GM18517 (cell line): ENCODE data around the gene C1orf116.
"Not testable (repeated sequence)": the region's sequence is repeated elsewhere in the genome, so short reads cannot be mapped to it uniquely, and the experiment has no call there.

Experiments
- ATAC-seq: cut with Tn5 transposase; IDR thresholded peaks from one replicate; pipeline ENCODE4 v1.9.1; 2021; ENCODE audit warnings: mild to moderate bottlenecking, moderate library complexity; ENCODE audit not compliant: unreplicated experiment

The C1orf116 gene

GRCh38 chr1:207059881-207060280 is 27.3 kb upstream of the C1orf116 start:
- no peak for ATAC-seq

DNA sequence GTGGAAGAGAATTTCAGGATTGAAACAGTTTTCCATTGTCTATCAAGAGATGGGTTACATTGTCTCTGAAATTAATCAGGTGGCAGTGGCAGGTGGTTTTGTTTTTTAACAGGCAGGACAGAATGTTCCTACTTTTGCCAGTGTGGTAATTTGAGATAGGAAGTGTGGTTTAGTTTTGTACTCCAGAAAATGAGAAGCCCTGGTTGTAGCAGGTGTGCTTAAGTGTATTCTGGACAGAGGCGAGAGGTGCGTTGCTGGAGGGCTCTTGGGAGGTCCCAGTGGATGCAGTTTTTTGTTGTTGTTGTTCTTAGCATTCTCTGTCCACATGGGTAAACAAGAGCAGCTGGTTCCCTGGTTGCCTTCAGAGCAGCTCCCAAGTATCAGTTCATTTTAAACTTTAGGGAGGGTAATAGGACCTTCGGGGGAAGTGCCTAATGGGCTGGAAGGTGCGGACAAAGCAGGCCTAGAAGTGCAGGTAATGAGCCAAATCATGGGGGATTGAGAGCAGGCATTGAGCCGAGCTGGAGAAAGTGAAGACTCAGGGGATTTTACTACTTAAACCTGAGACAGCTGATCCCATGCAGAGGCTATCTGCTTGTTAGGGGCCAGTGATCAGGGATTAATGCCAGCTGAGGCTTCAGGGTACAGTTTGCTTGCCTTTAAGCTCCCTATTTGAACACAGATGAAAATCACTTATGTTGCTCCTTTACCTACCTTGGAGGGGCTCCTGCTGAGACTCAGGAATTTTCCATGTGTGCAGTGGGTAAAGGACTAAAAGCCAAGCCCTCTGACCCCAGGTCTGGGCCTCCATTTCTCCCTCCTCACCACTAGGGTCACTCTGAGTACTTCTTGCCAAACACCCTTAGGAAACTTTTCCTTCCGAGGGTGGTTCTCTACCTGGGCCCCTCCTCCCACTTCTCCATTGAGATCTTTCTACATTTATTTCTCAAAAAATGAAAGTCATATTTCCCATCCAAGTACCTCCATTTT is 26.6 kb upstream of the C1orf116 start:
- no peak for ATAC-seq

- no peak for ATAC-seq
Observed at GRCh38 chr1:207058252-207058651, 25.7 kb upstream of the C1orf116 start.

- no peak for ATAC-seq
Observed at GRCh38 chr1:207056673-207057072, 24.1 kb upstream of the C1orf116 start.

DNA sequence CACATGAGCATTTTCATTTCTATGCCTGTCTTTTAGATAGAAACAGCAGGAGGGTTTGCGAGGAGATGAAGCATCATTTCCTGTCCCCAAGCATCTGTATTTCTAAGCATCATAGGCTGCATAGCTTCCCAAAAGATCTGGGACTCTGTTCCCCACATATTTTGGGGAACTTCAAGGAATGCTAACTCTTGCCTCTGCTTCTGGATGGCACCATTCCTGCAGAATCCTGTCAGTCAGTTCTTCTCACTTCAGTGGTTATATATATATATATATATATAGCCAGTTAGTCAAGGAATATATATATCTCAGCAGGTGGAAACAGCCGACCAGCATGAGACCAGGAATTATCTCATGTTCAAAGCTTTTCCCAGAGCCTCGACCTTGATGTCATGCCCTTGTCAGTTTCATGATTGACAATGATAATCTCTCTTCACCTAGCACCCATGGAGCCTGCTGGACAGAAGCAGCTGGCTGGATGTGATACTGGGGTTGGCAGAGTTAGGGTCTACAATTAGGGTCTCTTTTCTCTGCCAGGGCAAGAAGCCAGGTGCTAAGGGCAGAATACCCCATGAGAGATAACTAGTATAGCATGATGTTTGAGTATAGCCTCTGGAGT is 22.9 kb upstream of the C1orf116 start:
- no peak for ATAC-seq

DNA sequence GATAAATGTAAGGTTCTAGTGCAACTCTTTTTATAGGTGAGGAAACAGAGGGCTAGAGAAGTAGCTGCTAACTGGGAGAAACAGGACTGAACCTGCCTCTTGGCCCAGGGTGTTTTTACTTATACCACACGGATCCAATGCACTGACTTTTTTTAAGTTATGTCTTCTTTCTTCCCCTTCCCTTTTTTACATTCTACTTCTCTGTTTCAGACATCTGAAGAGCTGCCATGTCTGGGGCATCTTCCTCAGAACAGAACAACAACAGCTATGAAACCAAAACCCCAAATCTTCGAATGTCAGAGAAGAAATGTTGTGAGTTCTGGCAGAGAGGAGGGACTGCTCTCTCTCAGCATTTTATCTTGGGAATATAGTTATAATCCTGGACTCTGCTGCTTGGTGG is 21.9 kb upstream of the C1orf116 start:
- ATAC-seq, result no peak

DNA sequence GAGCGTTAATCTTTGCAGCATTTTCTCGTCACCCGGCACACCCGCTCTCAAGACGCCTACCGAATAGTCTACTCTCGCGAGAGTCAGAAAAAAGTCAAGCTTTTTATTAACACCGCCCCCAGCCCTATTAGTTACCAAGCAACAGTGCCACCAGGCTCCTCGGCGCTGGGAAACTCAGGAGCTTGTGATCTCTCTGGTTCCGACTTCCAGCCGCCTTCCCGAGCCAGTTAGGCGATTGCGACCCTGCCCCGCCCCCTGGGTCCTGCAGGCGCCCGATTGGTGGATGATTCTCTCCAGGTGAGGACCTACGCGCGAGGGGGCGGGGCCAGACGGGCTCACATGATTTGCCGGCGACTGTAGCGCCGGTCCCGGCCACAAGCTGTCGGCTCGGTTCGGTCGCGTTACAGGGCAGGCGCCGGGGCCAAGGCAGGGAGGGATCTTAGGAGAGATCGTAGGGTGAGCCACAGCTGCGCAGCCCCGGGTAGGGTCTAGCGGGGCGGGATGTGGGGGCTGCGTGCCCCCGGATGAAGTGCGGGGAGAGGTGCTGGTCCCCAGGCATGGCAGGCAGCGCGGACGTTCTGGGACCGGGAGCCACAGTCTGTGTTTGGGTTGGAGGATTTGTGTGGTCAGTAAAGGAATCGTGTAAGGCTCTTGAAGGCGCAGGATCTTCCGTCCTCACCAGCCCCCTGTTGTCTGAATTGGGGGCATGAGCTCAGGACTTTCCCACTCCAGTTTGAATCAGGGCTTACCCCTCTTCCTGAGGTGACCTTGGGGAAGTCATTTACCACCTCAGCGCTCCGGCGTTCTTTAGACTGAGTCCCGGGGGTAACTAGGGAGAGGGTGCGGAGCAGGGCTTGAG is 20.6 kb upstream of the C1orf116 start, which contains the start of gene PFKFB2:
Gene PFKFB2, plus strand, starts transcription at position 365 of the 859 bp plus-strand sequence. CDS start 1,443 bp downstream, outside the sequence.
- ATAC-seq, result peak; percentile 64

DNA sequence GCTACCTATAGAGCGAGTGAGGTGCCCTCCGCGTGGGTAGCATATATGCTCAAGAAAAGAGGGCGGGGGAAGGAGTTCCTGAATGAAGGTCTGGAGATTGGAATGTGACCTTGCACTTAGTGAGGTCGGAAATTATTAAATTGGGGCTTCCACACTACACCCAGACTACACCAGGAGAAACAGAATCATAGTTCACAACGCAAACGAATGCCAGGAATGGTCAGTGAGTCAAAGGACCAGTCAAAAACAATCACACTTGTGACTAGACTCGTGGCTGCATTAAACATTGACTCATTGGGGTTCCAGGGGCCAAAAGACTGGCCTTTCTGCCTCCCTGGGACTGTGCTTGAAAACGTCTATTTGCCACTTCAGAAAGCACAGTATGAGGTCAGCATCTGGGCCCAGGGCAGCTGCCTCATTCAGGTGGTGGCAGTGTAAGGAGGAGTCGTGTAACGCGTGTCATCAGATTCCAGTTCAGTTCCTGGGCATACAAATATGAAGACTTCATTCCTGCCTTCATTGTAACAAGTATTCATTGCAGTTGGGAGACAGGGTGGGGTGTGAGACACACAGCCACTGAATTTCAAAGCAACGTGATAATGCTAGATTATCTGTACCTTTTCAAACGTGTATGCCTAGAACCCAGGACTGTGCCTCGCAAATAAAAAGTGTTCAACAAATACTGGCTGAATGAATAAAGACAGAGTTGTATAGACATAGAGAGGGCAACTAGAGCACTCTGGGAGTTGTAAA is 18.8 kb upstream of the C1orf116 start, which contains the start of gene YOD1:
Gene YOD1, minus strand, starts transcription at position 18 of the 753 bp plus-strand sequence. CDS start 178 bp downstream, outside the sequence.
- ATAC-seq, result no peak

DNA sequence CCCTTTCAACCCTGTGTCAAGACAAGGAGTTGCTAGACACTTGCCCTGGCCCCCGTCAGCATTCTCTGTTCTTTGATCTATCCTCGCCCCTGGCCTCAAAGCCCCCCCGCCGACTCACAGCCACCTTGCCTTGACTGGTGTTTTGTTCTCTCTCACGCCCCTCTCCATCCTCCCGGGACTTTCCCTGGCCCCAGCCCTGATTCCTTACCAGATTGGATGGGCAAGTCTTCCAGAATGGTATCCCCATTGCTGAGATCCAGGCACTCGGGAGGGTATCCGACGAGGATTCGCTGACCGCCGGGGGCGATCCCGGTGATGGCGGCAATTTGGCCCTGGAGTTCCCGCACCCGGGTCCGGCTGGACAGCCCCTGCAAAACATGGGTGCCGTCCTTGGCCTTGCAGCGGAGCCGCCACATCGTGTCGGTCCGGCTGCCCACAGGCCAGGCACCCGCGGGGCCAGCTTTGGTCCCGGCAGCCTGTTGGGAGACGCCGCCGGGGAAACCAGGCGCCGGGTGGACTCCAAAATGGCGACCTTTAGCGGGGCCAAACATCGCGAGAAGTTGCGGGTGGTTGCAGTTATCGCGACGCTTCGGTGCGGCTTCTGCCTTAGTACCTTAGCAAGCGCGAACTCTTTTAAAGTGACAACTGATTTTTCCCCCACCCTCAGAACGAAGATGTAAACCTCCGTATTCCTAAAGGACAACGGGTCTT is 18.1 kb upstream of the C1orf116 start:
- ATAC-seq, result peak; percentile 47

DNA sequence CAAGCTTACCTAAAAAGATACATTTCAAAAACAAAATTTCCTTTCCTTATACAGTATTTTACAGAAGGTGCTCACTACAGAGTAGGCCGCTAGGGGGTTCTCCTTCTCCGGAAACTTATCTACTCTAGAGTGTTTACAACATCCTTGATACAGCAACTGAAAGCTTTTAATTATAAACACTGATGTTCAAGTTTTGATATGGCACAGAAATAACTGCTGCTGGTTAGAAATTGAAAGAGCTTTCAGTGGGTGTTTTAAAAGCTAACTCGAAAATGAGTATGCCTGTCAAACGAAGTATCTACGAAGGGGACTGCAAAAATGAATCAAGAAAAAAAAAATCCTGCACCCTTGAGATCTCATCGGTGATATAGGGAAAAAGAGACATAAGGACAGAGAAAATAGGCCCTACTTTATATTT is 17.4 kb upstream of the C1orf116 start:
- peak; percentile 39 for ATAC-seq

GRCh38 chr1:207049514-207049913 is 17.0 kb upstream of the C1orf116 start:
- no peak for ATAC-seq

DNA sequence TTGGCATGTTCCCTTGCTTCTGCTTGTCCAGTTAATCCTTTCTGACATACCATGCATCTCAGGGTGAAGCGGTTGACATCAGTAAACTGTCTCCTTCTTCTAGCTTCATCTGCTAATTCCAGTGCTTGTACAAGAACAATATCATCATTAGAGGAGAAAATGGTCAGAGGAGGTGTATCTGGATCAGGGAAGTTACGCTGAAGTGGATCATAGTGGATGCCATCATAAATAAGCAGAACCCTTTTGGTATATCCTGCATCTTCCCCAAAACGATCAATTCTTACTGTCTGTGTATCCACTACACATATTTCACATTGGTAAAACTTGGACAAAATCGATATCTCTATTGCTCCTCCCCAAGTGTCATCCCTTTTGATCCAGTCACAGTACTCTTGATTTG is 16.5 kb upstream of the C1orf116 start:
- no peak for ATAC-seq

GRCh38 chr1:207048041-207048440 is 15.5 kb upstream of the C1orf116 start:
- ATAC-seq, result no peak

DNA sequence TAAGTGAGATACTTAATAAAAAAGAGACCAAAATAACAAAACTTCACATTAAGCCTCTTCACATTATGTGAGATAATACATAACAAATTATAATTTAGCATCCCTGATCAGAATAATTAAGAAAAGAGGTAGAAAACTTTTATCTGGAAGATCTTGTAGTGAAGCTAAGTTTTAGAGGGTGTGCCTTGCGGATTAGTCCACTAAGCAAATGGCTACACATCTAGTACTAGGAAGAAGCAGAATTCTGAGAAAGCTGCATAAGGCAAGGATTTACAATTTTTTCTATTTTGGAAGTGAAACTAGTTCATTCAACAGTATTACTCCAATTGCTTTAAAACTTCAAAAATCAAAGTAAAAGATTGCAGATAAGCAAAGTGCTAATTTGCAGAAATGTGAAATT is 14.9 kb upstream of the C1orf116 start:
- ATAC-seq, result no peak

DNA sequence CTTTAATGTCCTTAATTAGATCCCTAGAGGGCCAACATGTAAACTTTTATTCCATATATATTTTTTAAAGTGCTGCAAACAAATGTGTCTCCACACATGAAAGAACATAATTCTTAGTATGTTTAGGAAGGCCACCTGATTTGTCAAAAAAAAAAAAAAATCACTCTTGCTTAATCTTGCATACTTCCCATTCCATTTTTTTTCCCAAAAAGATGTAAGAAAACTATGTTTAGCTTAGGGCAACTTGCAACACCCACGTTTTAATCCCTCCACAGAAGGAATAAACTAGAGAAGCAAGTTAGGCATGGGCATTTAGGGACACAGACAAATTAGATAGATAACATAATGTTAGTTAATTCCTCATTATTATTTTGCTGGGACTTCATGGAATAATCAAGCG is 12.9 kb upstream of the C1orf116 start:
- ATAC-seq, result no peak

GRCh38 chr1:207041397-207041796 is 8.8 kb upstream of the C1orf116 start:
- not testable (repeated sequence) for ATAC-seq

DNA sequence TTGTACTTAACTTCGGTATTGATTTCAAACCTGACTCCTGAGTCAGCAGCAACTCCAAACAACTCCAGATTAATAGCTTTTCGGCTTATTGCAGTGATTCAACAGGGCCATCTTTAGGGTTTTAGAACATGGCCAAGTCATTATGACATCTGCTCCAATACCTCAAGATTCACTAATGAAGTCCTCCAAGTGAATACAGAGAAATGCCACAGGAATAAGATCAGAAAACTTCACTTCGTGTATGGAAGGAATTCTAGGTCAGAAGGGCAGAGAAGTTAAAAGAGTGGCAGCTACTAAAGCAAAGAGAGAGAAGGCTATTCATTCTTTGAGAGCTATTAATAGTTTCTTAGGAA is 7.6 kb upstream of the C1orf116 start:
- ATAC-seq, result no peak

DNA sequence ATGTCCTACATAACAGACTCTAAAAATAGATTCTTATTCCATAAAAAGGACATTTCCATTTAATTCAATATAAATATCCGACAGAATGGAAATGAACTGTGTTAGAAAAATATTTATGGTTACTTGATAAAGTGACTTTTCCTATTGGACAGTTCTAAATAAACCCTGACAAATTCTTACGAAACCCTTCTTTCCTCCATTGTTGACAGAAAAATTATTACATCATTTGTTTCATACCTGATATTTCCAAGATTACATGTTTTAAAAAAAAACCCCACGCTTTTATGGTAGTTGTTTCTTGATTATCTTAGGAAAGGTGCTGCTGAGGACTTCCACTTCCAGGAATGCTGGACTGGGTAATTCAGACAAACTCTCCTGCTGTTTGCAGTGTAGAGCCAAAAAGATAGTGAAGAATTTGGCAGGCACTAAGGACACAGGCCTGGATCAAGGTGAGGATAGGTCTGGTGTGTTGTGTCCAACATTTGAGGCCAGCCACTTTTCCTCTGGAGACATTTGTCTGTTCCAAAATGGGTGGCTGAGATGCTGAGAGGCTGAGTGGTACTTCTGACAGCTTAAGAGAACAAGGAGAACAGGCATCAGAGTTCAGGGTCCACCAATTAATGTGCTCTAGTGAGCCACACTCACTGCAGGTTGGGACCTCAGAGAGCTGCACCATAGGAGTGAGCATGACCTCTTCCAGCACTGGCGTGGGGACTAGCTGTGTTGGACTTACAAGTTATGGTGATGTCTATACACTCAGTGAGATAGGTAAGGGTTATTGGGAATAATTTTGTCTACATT is 7.0 kb upstream of the C1orf116 start:
- no peak for ATAC-seq

- ATAC-seq, result no peak
Observed at GRCh38 chr1:207036865-207037264, 4.3 kb upstream of the C1orf116 start.
